Astrocyte (in vitro differentiated cells and primary cell): Measurements from ENCODE around the gene SRGAP1. TPM values are rescaled to one million over a fixed set of nuclear protein-coding genes. Genes with fewer than 3 reads are reported as not detected.

Experiments
- DNase-seq: peaks from one replicate; pipeline ENCODE4 v3.0.0-alpha.2; 2010; ENCODE audit warnings: low read depth
- FAIRE-seq: peaks from 2 replicates; lab custom pipeline; 2011; peaks lifted over from hg19 to GRCh38; lab: Jason Lieb, UNC
- H2AFZ ChIP-seq: 2 replicates; pipeline ENCODE4 v1.6.0; 2012; ENCODE audit warnings: low read depth, low read length, inconsistent platforms
- H3K27ac ChIP-seq: 2 replicates; pipeline ENCODE4 v1.5.1; 2011; ENCODE audit warnings: low read depth, low read length, inconsistent platforms
- H3K27me3 ChIP-seq: 2 replicates; pipeline ENCODE4 v1.6.0; 2011; ENCODE audit warnings: low read length, inconsistent platforms; ENCODE audit not compliant: insufficient read depth
- H3K36me3 ChIP-seq: 2 replicates; pipeline ENCODE4 v1.5.1; 2011; ENCODE audit warnings: low read length, inconsistent platforms; ENCODE audit not compliant: insufficient read depth
- H3K4me1 ChIP-seq: 2 replicates; pipeline ENCODE4 v1.5.1; 2011; ENCODE audit warnings: low read length, inconsistent platforms; ENCODE audit not compliant: insufficient read depth
- H3K4me2 ChIP-seq: 2 replicates; pipeline ENCODE4 v1.6.0; 2012; ENCODE audit warnings: low read length, inconsistent platforms
- H3K4me3 ChIP-seq: 2 replicates; pipeline ENCODE4 v1.5.1; 2011; ENCODE audit warnings: low read depth, mild to moderate bottlenecking, low read length, inconsistent platforms; ENCODE audit not compliant: insufficient read depth
- H3K79me2 ChIP-seq: 2 replicates; pipeline ENCODE4 v1.6.0; 2012; ENCODE audit warnings: mild to moderate bottlenecking, low read length, inconsistent platforms; ENCODE audit not compliant: insufficient read depth
- H3K9ac ChIP-seq: 2 replicates; pipeline ENCODE4 v1.6.0; 2012; ENCODE audit warnings: mild to moderate bottlenecking, low read length, inconsistent platforms
- H3K9me3 ChIP-seq: 2 replicates; pipeline ENCODE4 v1.5.1; 2012; ENCODE audit warnings: low read depth, mild to moderate bottlenecking, low read length, inconsistent platforms; ENCODE audit not compliant: insufficient read depth
- H4K20me1 ChIP-seq: 2 replicates; pipeline ENCODE4 v1.6.0; 2012; ENCODE audit warnings: low read length, inconsistent platforms; ENCODE audit not compliant: insufficient read depth
- H3K27ac Mint-ChIP-seq: one replicate; pipeline ENCODE4 v1.8.0; 2021; ENCODE audit warnings: mild to moderate bottlenecking, mixed read lengths; ENCODE audit not compliant: unreplicated experiment
- H3K27me3 Mint-ChIP-seq: one replicate; pipeline ENCODE4 v1.8.0; 2021; ENCODE audit warnings: low read depth, mixed read lengths; ENCODE audit not compliant: unreplicated experiment
- H3K36me3 Mint-ChIP-seq: one replicate; pipeline ENCODE4 v1.8.0; 2021; ENCODE audit warnings: low read depth, mixed read lengths; ENCODE audit not compliant: unreplicated experiment
- H3K4me1 Mint-ChIP-seq: one replicate; pipeline ENCODE4 v1.8.0; 2021; ENCODE audit warnings: low read depth, mixed read lengths; ENCODE audit not compliant: unreplicated experiment
- H3K4me3 Mint-ChIP-seq: one replicate; pipeline ENCODE4 v1.8.0; 2021; ENCODE audit warnings: mild to moderate bottlenecking, moderate library complexity, mixed read lengths; ENCODE audit not compliant: unreplicated experiment
- H3K9me3 Mint-ChIP-seq: one replicate; pipeline ENCODE4 v1.8.0; 2021; ENCODE audit warnings: mild to moderate bottlenecking, mixed read lengths; ENCODE audit not compliant: unreplicated experiment
- EZH2 ChIP-seq: IDR thresholded peaks from 2 replicates; pipeline ENCODE4 v1.6.1; 2012; ENCODE audit warnings: mild to moderate bottlenecking, low read length, inconsistent platforms; ENCODE audit not compliant: insufficient read depth
- total RNA-seq: library from RNA; stranded (reverse); gene quantifications from 2 replicates; pipeline ENCODE4 v1.2.1, GENCODE V29; 2021
- TF ChIP-seq, protein P1 (sequence below): IDR thresholded peaks from 2 replicates; pipeline ENCODE4 v1.5.1; 2011; ENCODE audit warnings: low read depth, mild to moderate bottlenecking, inconsistent platforms, low read length, moderate library complexity; ENCODE audit not compliant: insufficient read depth

The SRGAP1 gene
- total RNA-seq, 1 donor from 2014 or later = 15.2 TPM

- peak; percentile 23 for DNase-seq
Observed at GRCh38 chr12:63862187-63862968, 17.9 kb downstream of the SRGAP1 start.

GRCh38 chr12:63862969-63863230, 18.4 kb downstream of the SRGAP1 start:
- no peaks in the 10 kb centered on the region for H3K9me3 Mint-ChIP-seq
- no peak overlapping the region for H3K4me3 ChIP-seq
- no peaks in the 10 kb centered on the region for H3K36me3 ChIP-seq
- FAIRE-seq = peak; percentile 23
- peak overlapping the region; percentile 0 for H3K9ac ChIP-seq
- peaks cover 27% of the 10 kb centered on the region for H3K4me1 Mint-ChIP-seq
- no peaks in the 10 kb centered on the region for H3K27me3 Mint-ChIP-seq
- peaks cover 78% of the 10 kb centered on the region for H3K79me2 ChIP-seq
- no peak overlapping the region for H3K4me3 Mint-ChIP-seq
- H3K27me3 ChIP-seq = no peaks in the 10 kb centered on the region
- H3K27ac ChIP-seq = no peak overlapping the region
- peaks cover 43% of the 10 kb centered on the region for H4K20me1 ChIP-seq
- no peak for TF ChIP-seq EZH2
- TF ChIP-seq, protein P1, sequence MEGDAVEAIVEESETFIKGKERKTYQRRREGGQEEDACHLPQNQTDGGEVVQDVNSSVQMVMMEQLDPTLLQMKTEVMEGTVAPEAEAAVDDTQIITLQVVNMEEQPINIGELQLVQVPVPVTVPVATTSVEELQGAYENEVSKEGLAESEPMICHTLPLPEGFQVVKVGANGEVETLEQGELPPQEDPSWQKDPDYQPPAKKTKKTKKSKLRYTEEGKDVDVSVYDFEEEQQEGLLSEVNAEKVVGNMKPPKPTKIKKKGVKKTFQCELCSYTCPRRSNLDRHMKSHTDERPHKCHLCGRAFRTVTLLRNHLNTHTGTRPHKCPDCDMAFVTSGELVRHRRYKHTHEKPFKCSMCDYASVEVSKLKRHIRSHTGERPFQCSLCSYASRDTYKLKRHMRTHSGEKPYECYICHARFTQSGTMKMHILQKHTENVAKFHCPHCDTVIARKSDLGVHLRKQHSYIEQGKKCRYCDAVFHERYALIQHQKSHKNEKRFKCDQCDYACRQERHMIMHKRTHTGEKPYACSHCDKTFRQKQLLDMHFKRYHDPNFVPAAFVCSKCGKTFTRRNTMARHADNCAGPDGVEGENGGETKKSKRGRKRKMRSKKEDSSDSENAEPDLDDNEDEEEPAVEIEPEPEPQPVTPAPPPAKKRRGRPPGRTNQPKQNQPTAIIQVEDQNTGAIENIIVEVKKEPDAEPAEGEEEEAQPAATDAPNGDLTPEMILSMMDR = no peak
- H3K9me3 ChIP-seq = no peaks in the 10 kb centered on the region
- H2AFZ ChIP-seq = no peak overlapping the region
- DNase-seq = no peak
- peak overlapping the region; percentile 22 for H3K4me2 ChIP-seq
- H3K4me1 ChIP-seq = peaks cover 12% of the 10 kb centered on the region
- no peaks in the 10 kb centered on the region for H3K36me3 Mint-ChIP-seq
- H3K27ac Mint-ChIP-seq = peak overlapping the region; percentile 6

More at GRCh38 chr12:63862187-63862968, 17.9 kb downstream of the SRGAP1 start:
- no peaks in the 10 kb centered on the region for H3K9me3 Mint-ChIP-seq
- Histone ChIP-seq H2AFZ (no peak overlapping the region), H3K4me3 (no peak overlapping the region), H3K36me3 (no peaks in the 10 kb centered on the region), H4K20me1 (peaks cover 43% of the 10 kb centered on the region), H3K4me2 (peak overlapping the region; percentile 22), H3K79me2 (peaks cover 79% of the 10 kb centered on the region), H3K9me3 (no peaks in the 10 kb centered on the region), H3K4me1 (peaks cover 12% of the 10 kb centered on the region), H3K9ac (peak overlapping the region; percentile 0), H3K27ac (no peak overlapping the region), H3K27me3 (no peaks in the 10 kb centered on the region)
- peak overlapping the region; percentile 6 for H3K27ac Mint-ChIP-seq
- TF ChIP-seq EZH2 = no peak
- TF ChIP-seq, protein P1 = no peak
- H3K4me3 Mint-ChIP-seq = no peak overlapping the region
- H3K4me1 Mint-ChIP-seq = peaks cover 25% of the 10 kb centered on the region
- H3K27me3 Mint-ChIP-seq = no peaks in the 10 kb centered on the region
- FAIRE-seq = no peak
- H3K36me3 Mint-ChIP-seq = no peaks in the 10 kb centered on the region
